H9 (cell line): ENCODE results near the gene CADM4. TPM values are rescaled to one million over a fixed set of nuclear protein-coding genes. Genes with fewer than 3 reads are reported as not detected.

ENCODE experiments used
- DNase-seq: peaks from one replicate; pipeline ENCODE4 v3.0.0-alpha.2; 2017
- H2AFZ ChIP-seq: one replicate; pipeline ENCODE4 v1.6.1; 2013; ENCODE audit warnings: mild to moderate bottlenecking, low read length, control low read depth, moderate library complexity
- H2AK5ac ChIP-seq: 2 replicates; pipeline ENCODE4 v1.6.1; 2013; ENCODE audit warnings: low read length, control low read depth, mixed read lengths; ENCODE audit not compliant: insufficient read length
- H2BK120ac ChIP-seq: one replicate; pipeline ENCODE4 v1.6.1; 2013; ENCODE audit warnings: low read depth, mild to moderate bottlenecking, low read length, control low read depth, inconsistent platforms; ENCODE audit not compliant: poor library complexity, severe bottlenecking
- H2BK12ac ChIP-seq: 2 replicates; pipeline ENCODE4 v1.6.1; 2013; ENCODE audit warnings: low read length, control low read depth, mixed read lengths, low read depth; ENCODE audit not compliant: insufficient read length
- H2BK15ac ChIP-seq: 2 replicates; pipeline ENCODE4 v1.6.1; 2013; ENCODE audit warnings: low read depth, low read length, control low read depth
- H2BK20ac ChIP-seq: one replicate; pipeline ENCODE4 v1.6.1; 2013; ENCODE audit warnings: low read depth, mild to moderate bottlenecking, low read length, control low read depth, inconsistent platforms; ENCODE audit not compliant: poor library complexity, severe bottlenecking
- H2BK5ac ChIP-seq: 2 replicates; pipeline ENCODE4 v1.6.1; 2013; ENCODE audit warnings: low read length, control low read depth, mixed read lengths; ENCODE audit not compliant: insufficient read length
- H3K14ac ChIP-seq: 2 replicates; pipeline ENCODE4 v1.6.1; 2013; ENCODE audit warnings: low read length, control low read depth; ENCODE audit not compliant: insufficient read depth
- H3K18ac ChIP-seq: 2 replicates; pipeline ENCODE4 v1.6.1; 2013; ENCODE audit warnings: low read depth, mild to moderate bottlenecking, mixed read lengths, low read length, control low read depth; ENCODE audit not compliant: insufficient read length
- H3K23ac ChIP-seq: 2 replicates; pipeline ENCODE4 v1.6.1; 2013; ENCODE audit warnings: low read length, control low read depth, mixed read lengths, low read depth; ENCODE audit not compliant: insufficient read length
- H3K23me2 ChIP-seq: 2 replicates; pipeline ENCODE4 v1.6.1; 2013; ENCODE audit warnings: low read depth, mild to moderate bottlenecking, mixed read lengths, low read length, control low read depth; ENCODE audit not compliant: insufficient read length, poor library complexity, severe bottlenecking
- H3K27ac ChIP-seq: 2 replicates; pipeline ENCODE4 v1.5.1; 2013; ENCODE audit warnings: low read length, control low read depth, mixed read lengths, low read depth; ENCODE audit not compliant: insufficient read length
- H3K27me3 ChIP-seq: 2 replicates; pipeline ENCODE4 v1.6.1; 2013; ENCODE audit warnings: low read length, control low read depth, inconsistent platforms; ENCODE audit not compliant: insufficient read depth
- H3K4ac ChIP-seq: 2 replicates; pipeline ENCODE4 v1.6.1; 2013; ENCODE audit warnings: low read depth, mild to moderate bottlenecking, control low read depth, inconsistent platforms, low read length, moderate library complexity
- H3K4me1 ChIP-seq: 2 replicates; pipeline ENCODE4 v1.6.1; 2013; ENCODE audit warnings: low read length, control low read depth, inconsistent platforms; ENCODE audit not compliant: insufficient read depth
- H3K4me2 ChIP-seq: 2 replicates; pipeline ENCODE4 v1.6.1; 2013; ENCODE audit warnings: low read length, control low read depth, mixed read lengths; ENCODE audit not compliant: insufficient read length, insufficient read depth
- H3K56ac ChIP-seq: 2 replicates; pipeline ENCODE4 v1.6.1; 2013; ENCODE audit warnings: low read depth, mild to moderate bottlenecking, mixed read lengths, low read length, control low read depth; ENCODE audit not compliant: insufficient read length
- H3K79me1 ChIP-seq: 2 replicates; pipeline ENCODE4 v1.6.1; 2013; ENCODE audit warnings: low read depth, mild to moderate bottlenecking, moderate library complexity, low read length, control low read depth, inconsistent platforms; ENCODE audit not compliant: insufficient read depth, poor library complexity, severe bottlenecking
- H3K79me2 ChIP-seq: 2 replicates; pipeline ENCODE4 v1.6.1; 2013; ENCODE audit warnings: low read length, control low read depth, inconsistent platforms; ENCODE audit not compliant: insufficient read depth
- H3K9ac ChIP-seq: 2 replicates; pipeline ENCODE4 v1.6.1; 2013; ENCODE audit warnings: low read length, control low read depth, mixed read lengths; ENCODE audit not compliant: insufficient read length; ENCODE audit errors: extremely low read depth
- H3K9me3 ChIP-seq: one replicate; pipeline ENCODE4 v1.6.1; 2013; ENCODE audit warnings: low read depth, low read length, inconsistent platforms; ENCODE audit not compliant: control insufficient read depth
- H3T11ph ChIP-seq: one replicate; pipeline ENCODE4 v1.6.1; 2013; ENCODE audit warnings: mild to moderate bottlenecking, low read length, control low read depth, inconsistent platforms
- H4K20me1 ChIP-seq: one replicate; pipeline ENCODE4 v1.6.1; 2013; ENCODE audit not compliant: control insufficient read depth, insufficient read length, insufficient read depth
- H4K5ac ChIP-seq: 2 replicates; pipeline ENCODE4 v1.6.1; 2013; ENCODE audit warnings: low read depth, mild to moderate bottlenecking, mixed read lengths, low read length, control low read depth; ENCODE audit not compliant: insufficient read length
- H4K8ac ChIP-seq: replicated peaks from 2 replicates; pipeline ENCODE4 v1.6.1; 2013; ENCODE audit warnings: low read length, control low read depth, mixed read lengths, low read depth; ENCODE audit not compliant: insufficient read length
- H4K91ac ChIP-seq: 2 replicates; pipeline ENCODE4 v1.6.1; 2013; ENCODE audit warnings: low read depth, mild to moderate bottlenecking, moderate library complexity, mixed read lengths, low read length, control low read depth; ENCODE audit not compliant: insufficient read length
- H3K27ac Mint-ChIP-seq, 3 experiments: 2 replicates in 2 of 3; 3 replicates in 1 of 3; pipeline ENCODE4 v1.8.0; 2020 to 2021; ENCODE audit warnings: mixed read lengths in 3 of 3, mild to moderate bottlenecking in 1 of 3, moderate library complexity in 1 of 3
- H3K27me3 Mint-ChIP-seq: 2 replicates; pipeline ENCODE4 v1.8.0; 2021; ENCODE audit warnings: low read depth, mild to moderate bottlenecking, moderate library complexity, mixed read lengths
- H3K36me3 Mint-ChIP-seq, 3 experiments: 2 replicates in 2 of 3; 3 replicates in 1 of 3; pipeline ENCODE4 v1.8.0; 2020 to 2021; ENCODE audit warnings: low read depth in 3 of 3, mixed read lengths in 3 of 3; ENCODE audit not compliant: insufficient read depth in 1 of 3
- H3K4me1 Mint-ChIP-seq, 2 experiments: 2 replicates each; pipeline ENCODE4 v1.8.0; 2020; ENCODE audit warnings: mixed read lengths in 2 of 2
- H3K4me3 Mint-ChIP-seq, 2 experiments: 2 replicates in 1 of 2; 3 replicates in 1 of 2; pipeline ENCODE4 v1.8.0; 2020 to 2021; ENCODE audit warnings: mild to moderate bottlenecking in 2 of 2, mixed read lengths in 2 of 2, moderate library complexity in 1 of 2
- H3K9me3 Mint-ChIP-seq, 2 experiments: 2 replicates in 1 of 2; 3 replicates in 1 of 2; pipeline ENCODE4 v1.8.0; 2020; ENCODE audit warnings: mild to moderate bottlenecking in 2 of 2, mixed read lengths in 2 of 2, moderate library complexity in 1 of 2
- WGBS: extraction: QIAGEN DNeasy Blood & Tissue Kit; methylation state at CpG from one replicate; pipeline ENCODE4 v1.1.7; 2013; ENCODE audit warnings: missing lambda C conversion rate, low lambda C conversion rate, mixed read lengths; ENCODE audit not compliant: insufficient read length; ENCODE audit errors: extremely low coverage; 5-methylcytosine and 5-hydroxymethylcytosine counted together
- total RNA-seq: library from RNA; stranded (reverse); gene quantifications from 2 replicates; pipeline ENCODE4 v1.2.1, GENCODE V29; 2021
- TF ChIP-seq, protein P1 (sequence below): fragments of 200-600 bp; sonication (generic); conservative IDR thresholded peaks from 3 replicates; pipeline ENCODE4 v1.8.0; 2021; ENCODE audit warnings: antibody characterized with exemption, mild to moderate bottlenecking

The CADM4 gene
- total RNA-seq, 1 experiment from 2014 or later = 10.2 TPM

- Histone ChIP-seq H4K8ac (no peak overlapping the region), H2BK120ac (no peak overlapping the region), H3K27ac (no peak overlapping the region), H2AK5ac (no peak overlapping the region), H2BK5ac (no peak overlapping the region), H4K20me1 (no peaks in the 10 kb centered on the region), H2BK20ac (no peak overlapping the region), H3K4me1 (no peaks in the 10 kb centered on the region; the same call in 1 of the 2 replicates), H3K79me1 (no peaks in the 10 kb centered on the region), H2BK12ac (no peak overlapping the region), H3K9ac (no peak overlapping the region), H3K18ac (no peak overlapping the region), H2BK15ac (no peak overlapping the region), H3K4ac (no peak overlapping the region), H4K91ac (no peak overlapping the region), H3K27me3 (no peaks in the 10 kb centered on the region), H3K23me2 (no peaks in the 10 kb centered on the region), H3K56ac (no peak overlapping the region), H3K23ac (no peak overlapping the region), H3K14ac (no peak overlapping the region; the same call in 1 of the 2 replicates), H2AFZ (no peak overlapping the region), H3K79me2 (no peaks in the 10 kb centered on the region), H3K4me2 (no peak overlapping the region), H3K9me3 (no peaks in the 10 kb centered on the region), H4K5ac (no peak overlapping the region), H3T11ph (no peak overlapping the region)
- no peak for DNase-seq
- TF ChIP-seq, protein P1, sequence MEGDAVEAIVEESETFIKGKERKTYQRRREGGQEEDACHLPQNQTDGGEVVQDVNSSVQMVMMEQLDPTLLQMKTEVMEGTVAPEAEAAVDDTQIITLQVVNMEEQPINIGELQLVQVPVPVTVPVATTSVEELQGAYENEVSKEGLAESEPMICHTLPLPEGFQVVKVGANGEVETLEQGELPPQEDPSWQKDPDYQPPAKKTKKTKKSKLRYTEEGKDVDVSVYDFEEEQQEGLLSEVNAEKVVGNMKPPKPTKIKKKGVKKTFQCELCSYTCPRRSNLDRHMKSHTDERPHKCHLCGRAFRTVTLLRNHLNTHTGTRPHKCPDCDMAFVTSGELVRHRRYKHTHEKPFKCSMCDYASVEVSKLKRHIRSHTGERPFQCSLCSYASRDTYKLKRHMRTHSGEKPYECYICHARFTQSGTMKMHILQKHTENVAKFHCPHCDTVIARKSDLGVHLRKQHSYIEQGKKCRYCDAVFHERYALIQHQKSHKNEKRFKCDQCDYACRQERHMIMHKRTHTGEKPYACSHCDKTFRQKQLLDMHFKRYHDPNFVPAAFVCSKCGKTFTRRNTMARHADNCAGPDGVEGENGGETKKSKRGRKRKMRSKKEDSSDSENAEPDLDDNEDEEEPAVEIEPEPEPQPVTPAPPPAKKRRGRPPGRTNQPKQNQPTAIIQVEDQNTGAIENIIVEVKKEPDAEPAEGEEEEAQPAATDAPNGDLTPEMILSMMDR = no peak
- H3K27me3 Mint-ChIP-seq = peaks cover 28% of the 10 kb centered on the region
- peaks cover 10 to 26% (median 11%) of the 10 kb centered on the region in 3 experiments; a peak in 5 of 7 replicates for H3K36me3 Mint-ChIP-seq
- no peak overlapping the region for H3K27ac Mint-ChIP-seq
- H3K4me1 Mint-ChIP-seq = peaks cover 11 to 23% of the 10 kb centered on the region in 2 experiments
- no CpG with 5 or more reads among the region's 17 CpGs for WGBS
- no peaks in the 10 kb centered on the region for H3K9me3 Mint-ChIP-seq
- no peak overlapping the region for H3K4me3 Mint-ChIP-seq
Observed at GRCh38 chr19:43626838-43627237, 12.8 kb downstream of the CADM4 start.
